K562 (cell line): Measurements from ENCODE around the gene KCNJ10. TPM values are rescaled to one million over a fixed set of nuclear protein-coding genes. Genes with fewer than 3 reads are reported as not detected.
A peak's percentile ranks its signal among the peaks of the same experiment; 100 is the strongest.

Experiments used
- BACH1 ChIP-seq: fragments of 200-800 bp; sonication (Bioruptor generic); IDR thresholded peaks from 2 replicates; pipeline ENCODE4 v1.6.1; 2016; ENCODE audit warnings: missing genetic modification characterization, missing compliant biosample characterization
- CBX5 ChIP-seq: IDR thresholded peaks from 2 replicates; pipeline ENCODE4 v1.6.1; 2014; ENCODE audit warnings: low read depth, borderline replicate concordance
- CHD1 ChIP-seq: fragments of 200-600 bp; sonication (generic); IDR thresholded peaks from one replicate; pipeline ENCODE4 v1.6.1; 2012; ENCODE audit warnings: mild to moderate bottlenecking, moderate library complexity, low read length, inconsistent platforms
- GABPB1 ChIP-seq: sonication (generic); formaldehyde crosslinking; IDR thresholded peaks from 2 replicates; pipeline ENCODE4 v1.8.0; 2022; ENCODE audit warnings: mild to moderate bottlenecking, missing genetic modification reagents
- HMG20B ChIP-seq: fragments of 250-450 bp; sonication (Bioruptor Pico); IDR thresholded peaks from 2 replicates; pipeline ENCODE4 v1.5.0; 2021; ENCODE audit warnings: mild to moderate bottlenecking
- MCM2 ChIP-seq: fragments of 450-650 bp; IDR thresholded peaks from 2 replicates; pipeline ENCODE4 v1.6.1; 2017; ENCODE audit warnings: low read depth, mild to moderate bottlenecking
- MCM5 ChIP-seq: fragments of 450-650 bp; IDR thresholded peaks from 2 replicates; pipeline ENCODE4 v1.6.1; 2016; ENCODE audit warnings: low read depth
- NCOA6 ChIP-seq: fragments of 450-650 bp; IDR thresholded peaks from 2 replicates; pipeline ENCODE4 v1.6.1; 2017; ENCODE audit warnings: mild to moderate bottlenecking
- PHF8 ChIP-seq: fragments of 200-600 bp; sonication (generic); IDR thresholded peaks from 2 replicates; pipeline ENCODE4 v1.6.1; 2012; ENCODE audit warnings: mixed run types, mild to moderate bottlenecking, inconsistent platforms, low read length, moderate library complexity, borderline replicate concordance
- POLR2AphosphoS5 ChIP-seq: IDR thresholded peaks from 2 replicates; pipeline ENCODE4 v1.6.1; 2011; ENCODE audit warnings: mild to moderate bottlenecking, low read depth, low read length, moderate library complexity; ENCODE audit not compliant: control insufficient read depth, insufficient read depth
- SIX5 ChIP-seq, 2 experiments: IDR thresholded peaks; 2 replicates each; pipeline ENCODE4 v1.6.1; 2011; ENCODE audit warnings: low read length in 2 of 2, borderline replicate concordance in 1 of 2, low read depth in 1 of 2, mild to moderate bottlenecking in 1 of 2, moderate library complexity in 1 of 2; ENCODE audit not compliant: insufficient read depth in 1 of 2
- SMAD2 ChIP-seq: fragments of 150-350 bp; IDR thresholded peaks from 2 replicates; pipeline ENCODE4 v1.6.1; 2014; ENCODE audit warnings: low read depth, mild to moderate bottlenecking, low read length
- TEAD2 ChIP-seq: fragments of 450-650 bp; IDR thresholded peaks from 2 replicates; pipeline ENCODE4 v1.6.1; 2016; ENCODE audit warnings: missing genetic modification characterization, control low read depth, missing compliant biosample characterization
- ZNF324 ChIP-seq: fragments of 250-450 bp; sonication (Bioruptor Pico); IDR thresholded peaks from 2 replicates; pipeline ENCODE4 v1.4.0; 2020; ENCODE audit warnings: mild to moderate bottlenecking
- ZNF586 ChIP-seq: fragments of 450-650 bp; formaldehyde crosslinking; conservative IDR thresholded peaks from 2 replicates; pipeline ENCODE4 v1.4.0; 2020; ENCODE audit warnings: mild to moderate bottlenecking, moderate library complexity
- ZNF589 ChIP-seq: fragments of 200-800 bp; sonication (Bioruptor generic); IDR thresholded peaks from 2 replicates; pipeline ENCODE4 v1.6.1; 2016; ENCODE audit warnings: low read depth, missing genetic modification characterization, missing compliant biosample characterization
- ZNF77 ChIP-seq: fragments of 250-450 bp; sonication (Bioruptor Pico); IDR thresholded peaks from 2 replicates; pipeline ENCODE4 v1.5.0; 2020
- ZNF780A ChIP-seq: fragments of 250-450 bp; sonication (Bioruptor Pico); IDR thresholded peaks from 2 replicates; pipeline ENCODE4 v1.5.0; 2021; ENCODE audit warnings: mild to moderate bottlenecking
- ZSCAN32 ChIP-seq: fragments of 450-650 bp; formaldehyde crosslinking; IDR thresholded peaks from 2 replicates; pipeline ENCODE4 v1.4.0; 2020; ENCODE audit warnings: mild to moderate bottlenecking, moderate library complexity
- polyA plus RNA-seq, 8 experiments: library from polyadenylated mRNA; depleted of rRNA in 4 of 8; stranded (reverse) in 5 of 8; unstranded in 3 of 8; fragments of >200 nt; fragmentation: Nextera tagmentation in 2 of 8; fragmentation: Illumina TruSeq in 1 of 8; extraction: Ambion mirVana in 2 of 8; extraction: Trizol in 1 of 8; gene quantifications; 2 replicates each; pipeline versions ENCODE4 v1.2.1 to v1.2.3, GENCODE V29; 2011 to 2014; ENCODE audit warnings: inconsistent platforms in 1 of 8, missing spikeins in 1 of 8
- total RNA-seq, 7 experiments: library from RNA; depleted of rRNA in 6 of 7; stranded (reverse); fragments of >200 nt in 6 of 7; fragmentation: Illumina TruSeq in 2 of 7; extraction: Trizol in 2 of 7; gene quantifications; 2 replicates each; pipeline versions ENCODE4 v1.2.1 to v1.2.3, GENCODE V29; 2011 to 2021; ENCODE audit warnings: low replicate concordance in 1 of 7
- TF ChIP-seq, protein P1 (sequence below): fragments of 450-650 bp; IDR thresholded peaks from 2 replicates; pipeline ENCODE4 v1.6.1; 2017; ENCODE audit warnings: antibody characterized with exemption, mild to moderate bottlenecking
- TF ChIP-seq, protein P2 (sequence below): sonication (generic); formaldehyde crosslinking; IDR thresholded peaks from 2 replicates; pipeline ENCODE4 v1.5.0; 2020; ENCODE audit warnings: missing genetic modification reagents
- TF ChIP-seq, protein P3 (sequence below): fragments of 450-650 bp; formaldehyde crosslinking; IDR thresholded peaks from 2 replicates; pipeline ENCODE4 v1.4.0; 2022; ENCODE audit warnings: missing genetic modification characterization
- TF ChIP-seq, protein P4 (sequence below): sonication (generic); formaldehyde crosslinking; IDR thresholded peaks from 2 replicates; pipeline ENCODE4 v1.9.0; 2022; ENCODE audit warnings: mild to moderate bottlenecking, missing genetic modification reagents

The KCNJ10 gene
- total and polyA plus RNA-seq, 9 of the 15 experiments (the other 6 are each of a cell fraction or from before 2014, with no cell fraction given): 0.06 to 0.11 TPM; not detected in 7

DNA sequence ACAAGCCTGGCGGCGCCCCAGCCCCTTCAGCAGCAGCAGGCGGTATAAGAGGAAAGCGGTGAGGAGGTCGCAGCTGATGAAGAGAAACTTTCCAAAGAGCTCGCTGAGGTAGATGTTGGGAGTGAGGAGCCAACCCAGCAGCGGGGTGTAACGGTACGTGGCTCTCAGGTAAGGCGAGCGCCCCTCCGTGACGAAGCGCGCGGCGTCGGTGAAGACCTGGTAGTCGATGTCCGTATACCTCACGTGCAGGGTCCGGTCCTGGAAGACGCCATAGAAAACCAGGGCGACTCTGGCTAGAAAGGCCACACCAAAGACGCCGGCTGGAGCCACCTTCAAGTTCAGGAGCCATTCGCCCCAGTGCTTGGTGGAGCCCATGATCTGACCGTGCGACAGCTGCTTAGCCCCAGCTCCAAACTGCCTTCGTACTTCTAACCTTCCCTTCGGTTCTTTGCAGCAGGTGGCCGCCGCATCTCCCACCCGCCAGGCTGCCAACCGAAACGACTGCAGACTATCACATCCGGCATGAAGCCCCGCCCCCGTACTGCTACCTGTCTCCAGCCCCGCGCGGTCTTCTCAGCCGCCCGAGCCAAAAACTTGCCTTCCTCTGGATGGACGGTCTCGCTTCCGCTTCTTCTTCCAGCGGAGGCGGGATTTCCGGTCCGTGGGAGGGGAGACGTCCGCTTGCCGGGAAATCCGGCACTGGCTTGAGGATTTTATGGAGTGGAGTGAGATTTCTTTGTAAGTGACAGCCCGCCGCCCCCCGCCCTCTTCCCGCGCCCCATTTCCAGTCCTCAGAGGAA is 38.4 kb downstream of the KCNJ10 start, which contains the start of gene PIGM (continued):
- TF ChIP-seq SMAD2 (no peak), BACH1 (tag) (no peak), ZNF586 (no peak), CHD1 (no peak), NCOA6 (no peak; the same call in none of the 2 replicates), ZSCAN32 (CRISPR knock-in tag) (no peak), TEAD2 (tag) (no peak), PHF8 (peak; percentile 80; the same call in 1 of the 2 replicates), SIX5 (IDR thresholded peaks at IDR 0.05; ENCODE audit: borderline replicate concordance in 1 of 2, insufficient read depth in 1 of 2, low read depth in 1 of 2, low read length in 2 of 2) (no peak), CBX5 (no peak), MCM5 (no peak), MCM2 (no peak), HMG20B (CRISPR knock-in tag) (no peak), ZNF324 (CRISPR knock-in tag) (no peak), ZNF589 (CRISPR knock-in tag) (no peak), GABPB1 (CRISPR knock-in tag) (peak; percentile 94), ZNF77 (no peak), ZNF780A (CRISPR knock-in tag) (no peak), POLR2AphosphoS5 (peak; percentile 39; the same call in 1 of the 2 replicates)
- TF ChIP-seq, protein P1, sequence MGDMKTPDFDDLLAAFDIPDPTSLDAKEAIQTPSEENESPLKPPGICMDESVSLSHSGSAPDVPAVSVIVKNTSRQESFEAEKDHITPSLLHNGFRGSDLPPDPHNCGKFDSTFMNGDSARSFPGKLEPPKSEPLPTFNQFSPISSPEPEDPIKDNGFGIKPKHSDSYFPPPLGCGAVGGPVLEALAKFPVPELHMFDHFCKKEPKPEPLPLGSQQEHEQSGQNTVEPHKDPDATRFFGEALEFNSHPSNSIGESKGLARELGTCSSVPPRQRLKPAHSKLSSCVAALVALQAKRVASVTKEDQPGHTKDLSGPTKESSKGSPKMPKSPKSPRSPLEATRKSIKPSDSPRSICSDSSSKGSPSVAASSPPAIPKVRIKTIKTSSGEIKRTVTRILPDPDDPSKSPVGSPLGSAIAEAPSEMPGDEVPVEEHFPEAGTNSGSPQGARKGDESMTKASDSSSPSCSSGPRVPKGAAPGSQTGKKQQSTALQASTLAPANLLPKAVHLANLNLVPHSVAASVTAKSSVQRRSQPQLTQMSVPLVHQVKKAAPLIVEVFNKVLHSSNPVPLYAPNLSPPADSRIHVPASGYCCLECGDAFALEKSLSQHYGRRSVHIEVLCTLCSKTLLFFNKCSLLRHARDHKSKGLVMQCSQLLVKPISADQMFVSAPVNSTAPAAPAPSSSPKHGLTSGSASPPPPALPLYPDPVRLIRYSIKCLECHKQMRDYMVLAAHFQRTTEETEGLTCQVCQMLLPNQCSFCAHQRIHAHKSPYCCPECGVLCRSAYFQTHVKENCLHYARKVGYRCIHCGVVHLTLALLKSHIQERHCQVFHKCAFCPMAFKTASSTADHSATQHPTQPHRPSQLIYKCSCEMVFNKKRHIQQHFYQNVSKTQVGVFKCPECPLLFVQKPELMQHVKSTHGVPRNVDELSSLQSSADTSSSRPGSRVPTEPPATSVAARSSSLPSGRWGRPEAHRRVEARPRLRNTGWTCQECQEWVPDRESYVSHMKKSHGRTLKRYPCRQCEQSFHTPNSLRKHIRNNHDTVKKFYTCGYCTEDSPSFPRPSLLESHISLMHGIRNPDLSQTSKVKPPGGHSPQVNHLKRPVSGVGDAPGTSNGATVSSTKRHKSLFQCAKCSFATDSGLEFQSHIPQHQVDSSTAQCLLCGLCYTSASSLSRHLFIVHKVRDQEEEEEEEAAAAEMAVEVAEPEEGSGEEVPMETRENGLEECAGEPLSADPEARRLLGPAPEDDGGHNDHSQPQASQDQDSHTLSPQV: no peak
- TF ChIP-seq, protein P2, sequence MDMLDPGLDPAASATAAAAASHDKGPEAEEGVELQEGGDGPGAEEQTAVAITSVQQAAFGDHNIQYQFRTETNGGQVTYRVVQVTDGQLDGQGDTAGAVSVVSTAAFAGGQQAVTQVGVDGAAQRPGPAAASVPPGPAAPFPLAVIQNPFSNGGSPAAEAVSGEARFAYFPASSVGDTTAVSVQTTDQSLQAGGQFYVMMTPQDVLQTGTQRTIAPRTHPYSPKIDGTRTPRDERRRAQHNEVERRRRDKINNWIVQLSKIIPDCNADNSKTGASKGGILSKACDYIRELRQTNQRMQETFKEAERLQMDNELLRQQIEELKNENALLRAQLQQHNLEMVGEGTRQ (CRISPR knock-in tag): no peak
- TF ChIP-seq, protein P3, sequence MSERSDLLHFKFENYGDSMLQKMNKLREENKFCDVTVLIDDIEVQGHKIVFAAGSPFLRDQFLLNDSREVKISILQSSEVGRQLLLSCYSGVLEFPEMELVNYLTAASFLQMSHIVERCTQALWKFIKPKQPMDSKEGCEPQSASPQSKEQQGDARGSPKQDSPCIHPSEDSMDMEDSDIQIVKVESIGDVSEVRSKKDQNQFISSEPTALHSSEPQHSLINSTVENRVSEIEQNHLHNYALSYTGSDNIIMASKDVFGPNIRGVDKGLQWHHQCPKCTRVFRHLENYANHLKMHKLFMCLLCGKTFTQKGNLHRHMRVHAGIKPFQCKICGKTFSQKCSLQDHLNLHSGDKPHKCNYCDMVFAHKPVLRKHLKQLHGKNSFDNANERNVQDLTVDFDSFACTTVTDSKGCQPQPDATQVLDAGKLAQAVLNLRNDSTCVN (CRISPR knock-in tag): no peak
- TF ChIP-seq, protein P4, sequence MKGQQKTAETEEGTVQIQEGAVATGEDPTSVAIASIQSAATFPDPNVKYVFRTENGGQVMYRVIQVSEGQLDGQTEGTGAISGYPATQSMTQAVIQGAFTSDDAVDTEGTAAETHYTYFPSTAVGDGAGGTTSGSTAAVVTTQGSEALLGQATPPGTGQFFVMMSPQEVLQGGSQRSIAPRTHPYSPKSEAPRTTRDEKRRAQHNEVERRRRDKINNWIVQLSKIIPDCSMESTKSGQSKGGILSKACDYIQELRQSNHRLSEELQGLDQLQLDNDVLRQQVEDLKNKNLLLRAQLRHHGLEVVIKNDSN (CRISPR knock-in tag): 0 out of 2 replicates have a peak, but pooled peaks have one; percentile 28
